HFF-Myc (cell line): ENCODE measurements around the gene RBBP4.
A peak's percentile ranks its signal among the peaks of the same experiment; 100 is the strongest.

Experiments
- DNase-seq: peaks from one replicate; pipeline ENCODE4 v3.0.0-alpha.2; 2011; ENCODE audit warnings: low read depth; ENCODE audit errors: extremely low read depth
- H3K4me3 ChIP-seq: replicated peaks from 2 replicates; pipeline ENCODE4 v1.5.1; 2011; ENCODE audit warnings: low read depth, mild to moderate bottlenecking, control low read depth, low read length
- TF ChIP-seq, protein P1 (sequence below): IDR thresholded peaks from 2 replicates; pipeline ENCODE4 v1.5.1; 2012; ENCODE audit warnings: mild to moderate bottlenecking, low read depth, low read length, control low read depth; ENCODE audit errors: missing control alignments

The RBBP4 gene

DNA sequence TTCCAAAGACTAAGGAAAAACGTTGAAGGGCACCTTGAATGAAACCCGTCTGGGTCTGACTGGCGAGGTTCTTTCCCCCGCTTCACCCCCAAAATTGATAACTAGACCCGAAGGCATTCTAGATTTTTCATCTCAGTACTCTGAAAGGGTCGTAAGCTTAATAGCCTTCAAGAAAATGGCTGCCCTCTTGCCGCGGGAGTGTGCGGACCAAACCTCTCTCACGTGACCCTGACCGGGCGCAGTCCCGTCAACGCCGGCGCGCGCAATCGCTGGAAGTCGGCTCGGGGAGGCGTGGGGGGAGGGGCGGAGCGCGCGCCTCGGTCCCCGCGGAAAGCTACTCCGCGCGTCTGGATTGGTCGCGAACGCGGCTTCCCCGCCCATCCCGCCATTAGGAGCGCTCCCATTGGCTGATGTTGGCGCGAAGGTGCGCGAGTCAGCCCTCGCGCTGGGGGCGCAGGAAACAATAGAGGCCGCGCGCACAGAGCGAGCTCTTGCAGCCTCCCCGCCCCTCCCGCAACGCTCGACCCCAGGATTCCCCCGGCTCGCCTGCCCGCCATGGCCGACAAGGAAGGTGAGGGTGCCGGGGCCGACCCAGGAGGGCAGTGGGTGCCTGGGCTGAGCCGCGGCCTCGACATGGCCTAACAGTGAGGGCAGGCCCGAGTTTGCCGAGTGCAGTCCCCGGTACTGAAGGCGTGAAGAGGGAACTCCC, at the start of gene RBBP4:
Gene RBBP4, plus strand, starts transcription at position 457 of the 709 bp plus-strand sequence. Its CDS starts 99 bp downstream, at position 556.
- TF ChIP-seq, protein P1, sequence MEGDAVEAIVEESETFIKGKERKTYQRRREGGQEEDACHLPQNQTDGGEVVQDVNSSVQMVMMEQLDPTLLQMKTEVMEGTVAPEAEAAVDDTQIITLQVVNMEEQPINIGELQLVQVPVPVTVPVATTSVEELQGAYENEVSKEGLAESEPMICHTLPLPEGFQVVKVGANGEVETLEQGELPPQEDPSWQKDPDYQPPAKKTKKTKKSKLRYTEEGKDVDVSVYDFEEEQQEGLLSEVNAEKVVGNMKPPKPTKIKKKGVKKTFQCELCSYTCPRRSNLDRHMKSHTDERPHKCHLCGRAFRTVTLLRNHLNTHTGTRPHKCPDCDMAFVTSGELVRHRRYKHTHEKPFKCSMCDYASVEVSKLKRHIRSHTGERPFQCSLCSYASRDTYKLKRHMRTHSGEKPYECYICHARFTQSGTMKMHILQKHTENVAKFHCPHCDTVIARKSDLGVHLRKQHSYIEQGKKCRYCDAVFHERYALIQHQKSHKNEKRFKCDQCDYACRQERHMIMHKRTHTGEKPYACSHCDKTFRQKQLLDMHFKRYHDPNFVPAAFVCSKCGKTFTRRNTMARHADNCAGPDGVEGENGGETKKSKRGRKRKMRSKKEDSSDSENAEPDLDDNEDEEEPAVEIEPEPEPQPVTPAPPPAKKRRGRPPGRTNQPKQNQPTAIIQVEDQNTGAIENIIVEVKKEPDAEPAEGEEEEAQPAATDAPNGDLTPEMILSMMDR = no peak
- peak; percentile 80 for DNase-seq
- peak within 1 kb of the TSS; percentile 87 for H3K4me3 ChIP-seq

DNA sequence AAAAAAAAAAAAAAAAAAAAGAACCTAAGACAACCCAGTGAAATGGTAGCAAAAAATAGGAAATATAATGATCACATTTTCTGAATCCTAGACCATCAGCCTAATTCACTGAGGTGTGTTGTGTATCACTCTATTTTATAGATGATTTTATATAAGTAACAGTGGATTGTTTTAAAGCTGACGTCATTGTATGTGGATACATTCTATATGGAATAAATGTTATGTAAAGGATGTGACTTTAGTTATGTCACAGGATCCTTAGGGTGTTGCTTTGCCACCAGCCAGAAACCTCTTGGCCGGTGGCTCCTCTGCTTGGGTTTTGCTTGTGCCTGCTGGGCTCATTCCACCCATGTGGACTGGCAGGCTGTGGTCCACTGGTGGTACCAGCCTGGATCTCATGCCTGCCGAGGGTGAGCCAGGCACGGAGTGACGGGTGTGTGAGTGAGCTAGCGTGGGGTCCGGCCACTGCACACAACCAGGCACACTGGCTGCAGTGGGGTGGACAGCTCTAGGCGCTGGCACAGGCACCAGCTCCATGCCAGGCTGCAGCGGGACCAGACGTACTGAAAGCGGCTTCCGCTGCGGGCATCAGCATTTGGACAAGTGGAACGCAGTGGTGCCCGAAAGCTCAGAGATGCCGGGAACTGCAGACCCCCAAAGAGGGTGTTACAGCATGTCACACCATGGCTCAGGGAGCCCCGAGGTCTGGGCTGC, 45.1 kb upstream of the RBBP4 start:
- TF ChIP-seq, protein P1 = no peak
- no peak overlapping the region for H3K4me3 ChIP-seq
- DNase-seq = no peak

DNA sequence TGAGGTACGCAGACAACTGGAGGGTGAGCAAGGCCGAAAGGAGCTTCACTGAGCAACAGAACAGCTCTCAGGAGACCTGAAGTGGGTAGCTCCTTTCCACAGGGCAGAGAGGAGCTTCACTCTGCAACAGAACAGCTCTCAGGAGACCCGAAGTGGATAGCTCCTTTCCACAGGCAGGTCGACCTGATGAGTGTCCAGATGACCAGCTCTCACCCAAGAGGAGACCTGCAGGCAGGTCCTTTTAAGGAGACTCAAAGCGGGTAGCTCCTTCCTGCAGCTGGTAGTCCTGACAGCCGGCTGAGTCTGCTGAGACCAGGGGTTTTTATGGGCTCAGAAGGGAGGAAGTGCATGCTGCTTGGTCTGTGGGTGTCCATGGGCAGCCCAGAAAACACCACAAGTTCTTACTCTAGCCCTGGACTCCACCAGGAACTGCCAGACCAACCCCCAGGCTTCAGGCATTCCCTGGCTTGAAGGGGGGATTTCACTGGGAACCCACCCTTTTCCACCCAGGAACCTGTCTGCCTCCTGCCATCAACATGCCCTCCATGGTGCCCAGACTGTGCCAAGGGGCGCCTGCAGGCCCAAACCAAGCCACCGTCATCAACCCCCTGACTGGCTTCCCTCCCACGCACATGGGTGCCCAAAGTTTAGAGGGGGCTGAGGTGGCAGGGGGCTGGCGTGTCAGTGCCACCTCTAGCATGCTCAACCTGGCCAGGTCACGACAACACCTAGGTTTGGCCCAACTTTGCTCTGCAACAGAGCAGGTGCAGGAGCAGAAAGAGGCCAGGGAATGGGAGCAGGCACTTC, 44.2 kb upstream of the RBBP4 start:
- TF ChIP-seq, protein P1 = no peak
- H3K4me3 ChIP-seq = no peak overlapping the region
- no peak for DNase-seq

DNA sequence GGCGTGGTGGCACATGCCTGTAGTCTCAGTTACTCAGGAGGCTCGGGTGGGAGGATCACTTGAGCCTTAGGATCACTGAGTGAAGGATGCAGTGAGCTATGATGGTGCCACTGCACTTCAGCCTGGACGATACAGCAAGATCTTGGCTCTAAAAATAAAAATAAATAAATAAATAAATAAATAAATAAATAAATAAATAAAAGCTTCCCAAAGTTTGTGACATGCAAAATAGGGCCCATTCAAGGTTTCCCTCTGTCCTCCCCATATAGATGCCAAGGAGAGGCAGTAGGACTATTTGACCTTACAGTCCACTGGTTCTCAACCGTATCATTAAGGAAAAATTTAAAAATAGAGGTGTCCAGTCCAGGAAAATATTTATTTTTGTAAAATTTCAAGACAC, 41.8 kb upstream of the RBBP4 start:
- TF ChIP-seq, protein P1 = no peak
- H3K4me3 ChIP-seq = no peak overlapping the region
- no peak for DNase-seq

DNA sequence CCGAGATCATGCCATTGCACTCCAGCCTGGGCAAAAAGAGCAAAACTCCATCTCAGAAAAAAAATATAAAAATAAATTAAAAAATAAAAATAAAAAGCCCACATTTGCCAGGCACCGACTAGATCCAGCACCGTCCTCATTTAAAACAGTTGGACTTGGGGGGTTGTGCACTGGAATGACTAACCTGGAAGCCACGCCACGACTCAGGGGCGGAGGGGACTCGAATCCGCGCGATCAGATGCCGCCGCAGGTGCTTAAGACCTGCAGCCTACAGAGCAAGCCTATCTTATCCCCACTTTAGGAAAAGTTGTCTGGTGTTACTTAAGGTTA, 39.2 kb upstream of the RBBP4 start:
- peak overlapping the region; percentile 33 for H3K4me3 ChIP-seq
- TF ChIP-seq, protein P1 = no peak

DNA sequence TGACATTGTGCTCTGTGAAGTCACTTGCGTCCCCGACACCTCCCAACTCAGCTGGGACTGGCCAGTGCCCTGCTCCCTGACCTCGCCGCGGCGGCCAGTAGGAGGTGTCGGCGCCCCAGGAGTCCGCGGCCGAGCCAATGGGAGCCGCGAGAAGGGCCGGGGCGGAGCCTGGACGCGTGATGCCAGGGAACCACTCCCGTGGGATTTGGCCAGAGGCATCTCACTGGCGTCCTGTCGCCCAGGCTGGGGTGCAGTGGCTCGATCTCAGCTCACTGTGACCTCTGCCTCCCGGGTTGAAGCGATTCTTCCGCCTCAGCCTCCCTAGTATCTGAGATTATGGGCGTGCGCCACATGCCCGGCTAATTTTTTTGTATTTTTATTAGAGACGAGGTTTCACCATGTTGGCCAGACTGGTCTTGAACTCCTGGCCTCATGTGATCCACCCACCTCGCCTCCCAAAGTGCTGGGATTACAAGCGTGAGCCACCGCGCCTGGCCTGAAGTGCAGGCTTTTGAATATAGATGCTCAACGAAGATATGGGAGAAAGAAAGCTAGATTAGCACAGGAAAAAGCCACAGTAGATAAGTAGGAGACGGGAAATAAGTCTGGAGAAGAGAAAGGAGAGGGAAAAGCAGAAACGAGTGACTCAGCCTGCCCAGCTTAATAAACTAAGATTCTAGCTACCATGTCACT, 38.7 kb upstream of the RBBP4 start:
- peak overlapping the region; percentile 33 for H3K4me3 ChIP-seq
- TF ChIP-seq, protein P1 = peak; percentile 14
- DNase-seq = peak; percentile 27

More for the DNA sequence above, 39.2 kb upstream of the RBBP4 start:
- DNase-seq = no peak
